Activated CD8-positive, alpha-beta memory T cell treated with anti-CD3 and anti-CD28 coated beads, Interleukin-2, amount 10 ng/mL, durations not matched to agents 7 days and 5 days (primary cell): ENCODE data around the gene DDX1. TPM values are rescaled to one million over a fixed set of nuclear protein-coding genes. Genes with fewer than 3 reads are reported as not detected.

Source experiments
- ATAC-seq: fragments of 150-1000 bp; cut with Tn5 transposase; one replicate; pipeline ENCODE4 v1.10.0; 2021; ENCODE audit warnings: moderate library complexity
- CTCF ChIA-PET: fragments of 350-600 bp; sonication (Branson Sonifier 250); formaldehyde crosslinking; loops from one replicate; lab custom pipeline; 2021; ENCODE audit warnings: antibody characterized with exemption; lab: Charles Lee
- DNase-seq: peaks from one replicate; pipeline ENCODE4 v3.0.0-alpha.2; 2020
- H3K27ac Mint-ChIP-seq: one replicate; pipeline ENCODE4 v1.8.0; 2021; ENCODE audit warnings: mild to moderate bottlenecking, mixed read lengths
- H3K27me3 Mint-ChIP-seq: one replicate; pipeline ENCODE4 v1.8.0; 2021; ENCODE audit warnings: mixed read lengths
- H3K36me3 Mint-ChIP-seq: one replicate; pipeline ENCODE4 v1.8.0; 2021; ENCODE audit warnings: mild to moderate bottlenecking, mixed read lengths
- H3K4me1 Mint-ChIP-seq: one replicate; pipeline ENCODE4 v1.8.0; 2021; ENCODE audit warnings: mixed read lengths
- H3K4me3 Mint-ChIP-seq: one replicate; pipeline ENCODE4 v1.8.0; 2021; ENCODE audit warnings: mild to moderate bottlenecking, moderate library complexity, mixed read lengths
- H3K9me3 Mint-ChIP-seq: one replicate; pipeline ENCODE4 v1.8.0; 2022; ENCODE audit warnings: low read depth, mixed read lengths
- total RNA-seq, 2 experiments: library from RNA; stranded (reverse); gene quantifications; one replicate each; pipeline ENCODE4 v1.2.3, GENCODE V29; 2021

The DDX1 gene
- total RNA-seq, 2 experiments from 2014 or later = 58.5 to 81.3 TPM

- H3K27ac Mint-ChIP-seq = no peak overlapping the region
- no peaks in the 10 kb centered on the region for H3K27me3 Mint-ChIP-seq
- ATAC-seq = no peak
- H3K4me1 Mint-ChIP-seq = peaks cover 22% of the 10 kb centered on the region
- H3K36me3 Mint-ChIP-seq = peaks cover 17% of the 10 kb centered on the region
- no peaks in the 10 kb centered on the region for H3K9me3 Mint-ChIP-seq
- CTCF ChIA-PET = interaction anchor here (1.0 to 1.9 kb wide), 2 partner anchors 9 to 21 kb away, joined by 3 to 4 read pairs; no protein-coding TSS in a partner anchor
- no peak overlapping the region for H3K4me3 Mint-ChIP-seq
- no peak for DNase-seq
Measured at GRCh38 chr2:15556311-15556930, 35.2 kb upstream of the DDX1 start.

GRCh38 chr2:15557887-15558311 is 33.8 kb upstream of the DDX1 start:
- peaks cover 32% of the 10 kb centered on the region for H3K4me1 Mint-ChIP-seq
- CTCF ChIA-PET = interaction anchor here (2.2 to 2.3 kb wide), 2 partner anchors 11 to 19 kb away, joined by 7 read pairs; no protein-coding TSS in a partner anchor
- peaks cover 10% of the 10 kb centered on the region for H3K36me3 Mint-ChIP-seq
- ATAC-seq (no peak), DNase-seq (no peak)
- no peaks in the 10 kb centered on the region for H3K27me3 Mint-ChIP-seq
- no peak overlapping the region for H3K4me3 Mint-ChIP-seq
- no peak overlapping the region for H3K27ac Mint-ChIP-seq
- no peaks in the 10 kb centered on the region for H3K9me3 Mint-ChIP-seq

GRCh38 chr2:15559379-15560139 is 32.1 kb upstream of the DDX1 start:
- H3K9me3 Mint-ChIP-seq = no peaks in the 10 kb centered on the region
- peaks cover 38% of the 10 kb centered on the region for H3K4me1 Mint-ChIP-seq
- H3K36me3 Mint-ChIP-seq = peaks cover 4% of the 10 kb centered on the region
- peak overlapping the region; percentile 29 for H3K27ac Mint-ChIP-seq
- H3K4me3 Mint-ChIP-seq = peak overlapping the region; percentile 99
- H3K27me3 Mint-ChIP-seq = peaks cover 1% of the 10 kb centered on the region
- ATAC-seq (no peak), DNase-seq (no peak)
- CTCF ChIA-PET = interaction anchor here (0.5 to 2.2 kb wide), 4 partner anchors 17 to 27 kb away, joined by 3 to 7 read pairs (median 3); no protein-coding TSS in a partner anchor

GRCh38 chr2:15560140-15560987 is 31.3 kb upstream of the DDX1 start:
- ATAC-seq = peak; percentile 59
- DNase-seq = peak; percentile 49
- H3K36me3 Mint-ChIP-seq = peaks cover 2% of the 10 kb centered on the region
- H3K9me3 Mint-ChIP-seq = no peaks in the 10 kb centered on the region
- peaks cover 7% of the 10 kb centered on the region for H3K27me3 Mint-ChIP-seq
- peak overlapping the region; percentile 99 for H3K4me3 Mint-ChIP-seq
- CTCF ChIA-PET = interaction anchor here (0.5 to 1.3 kb wide), 4 partner anchors 17 to 31 kb away, joined by 3 read pairs; partner anchors contain the start of gene DDX1
- H3K27ac Mint-ChIP-seq = peak overlapping the region; percentile 96
- peaks cover 36% of the 10 kb centered on the region for H3K4me1 Mint-ChIP-seq

- Mint-ChIP-seq H3K4me3 (peak within 1 kb of the TSS; percentile 99), H3K27ac (peak within 1 kb of the TSS; percentile 96), H3K27me3 (peaks cover 10% of the 10 kb centered on the region), H3K9me3 (no peaks in the 10 kb centered on the region), H3K4me1 (peaks cover 36% of the 10 kb centered on the region), H3K36me3 (no peaks in the 10 kb centered on the region)
- ATAC-seq = peak; percentile 87
- DNase-seq = peak; percentile 89
- CTCF ChIA-PET = interaction anchor here (0.7 to 2.2 kb wide), 7 partner anchors 12 to 36 kb away, joined by 3 to 16 read pairs (median 3); partner anchors contain the start of gene DDX1
Measured at GRCh38 chr2:15560988-15561573, 30.6 kb upstream of the DDX1 start, which contains the start of gene NBAS. Gene NBAS, minus strand, starts transcription at chr2:15561334. Its CDS starts 30 bp downstream, at chr2:15561304.

- DNase-seq = no peak
- CTCF ChIA-PET = interaction anchor here (0.7 to 2.2 kb wide), 7 partner anchors 13 to 35 kb away, joined by 3 to 16 read pairs (median 3); partner anchors contain the start of gene DDX1
Measured at GRCh38 chr2:15561574-15562344, 29.9 kb upstream of the DDX1 start.

GRCh38 chr2:15562354-15563031 is 29.2 kb upstream of the DDX1 start:
- ATAC-seq = no peak
- Mint-ChIP-seq H3K27me3 (peaks cover 10% of the 10 kb centered on the region), H3K4me1 (peaks cover 36% of the 10 kb centered on the region), H3K9me3 (no peaks in the 10 kb centered on the region), H3K4me3 (peak overlapping the region; percentile 99), H3K36me3 (no peaks in the 10 kb centered on the region), H3K27ac (no peak overlapping the region)
- no peak for DNase-seq
- CTCF ChIA-PET = interaction anchor here (1.1 to 2.2 kb wide), 2 partner anchors 8 to 15 kb away, joined by 3 to 16 read pairs; no protein-coding TSS in a partner anchor

More at GRCh38 chr2:15561574-15562344, 29.9 kb upstream of the DDX1 start:
- Mint-ChIP-seq H3K9me3 (no peaks in the 10 kb centered on the region), H3K27ac (peak overlapping the region; percentile 96), H3K36me3 (no peaks in the 10 kb centered on the region), H3K4me1 (peaks cover 36% of the 10 kb centered on the region), H3K4me3 (peak overlapping the region; percentile 99), H3K27me3 (peaks cover 10% of the 10 kb centered on the region)
- peak; percentile 30 for ATAC-seq

GRCh38 chr2:15563227-15564100 is 28.2 kb upstream of the DDX1 start:
- Mint-ChIP-seq H3K36me3 (no peaks in the 10 kb centered on the region), H3K27ac (no peak overlapping the region), H3K27me3 (peaks cover 12% of the 10 kb centered on the region), H3K4me1 (peaks cover 32% of the 10 kb centered on the region), H3K9me3 (no peaks in the 10 kb centered on the region), H3K4me3 (no peak overlapping the region)
- ATAC-seq = no peak
- CTCF ChIA-PET = interaction anchor here (1.1 to 2.2 kb wide), 2 partner anchors 9 to 14 kb away, joined by 3 to 16 read pairs; no protein-coding TSS in a partner anchor
- DNase-seq = no peak

- Mint-ChIP-seq H3K27ac (no peak overlapping the region), H3K4me3 (no peak overlapping the region), H3K36me3 (no peaks in the 10 kb centered on the region), H3K9me3 (no peaks in the 10 kb centered on the region), H3K4me1 (peaks cover 18% of the 10 kb centered on the region), H3K27me3 (peaks cover 12% of the 10 kb centered on the region)
- CTCF ChIA-PET = interaction anchor here (0.9 to 1.4 kb wide), 2 partner anchors 12 to 26 kb away, joined by 4 to 6 read pairs; no protein-coding TSS in a partner anchor
- ATAC-seq (no peak), DNase-seq (no peak)
Measured at GRCh38 chr2:15565392-15565791, 26.3 kb upstream of the DDX1 start.

GRCh38 chr2:15565994-15566671 is 25.5 kb upstream of the DDX1 start:
- Mint-ChIP-seq H3K4me1 (peaks cover 18% of the 10 kb centered on the region), H3K27me3 (peaks cover 12% of the 10 kb centered on the region), H3K9me3 (no peaks in the 10 kb centered on the region), H3K36me3 (no peaks in the 10 kb centered on the region), H3K4me3 (no peak overlapping the region), H3K27ac (no peak overlapping the region)
- no peak for DNase-seq
- ATAC-seq = no peak
- CTCF ChIA-PET = interaction anchor here (0.9 kb wide), 1 partner anchor 12 kb away, joined by 6 read pairs; no protein-coding TSS in a partner anchor
